Stimulated activated CD4-positive, alpha-beta T cell treated with anti-CD3 and anti-CD28 coated beads, Interleukin-4, amount 100 ng/mL, for 1 hour (primary cell): ENCODE data around the gene ALCAM.
"Not testable (repeated sequence)": the region's sequence is repeated elsewhere in the genome, so short reads cannot be mapped to it uniquely, and the experiment has no call there.

Source experiments
- DNase-seq: peaks from one replicate; pipeline ENCODE4 v3.0.0-alpha.2; 2020

ALCAM gene

DNA sequence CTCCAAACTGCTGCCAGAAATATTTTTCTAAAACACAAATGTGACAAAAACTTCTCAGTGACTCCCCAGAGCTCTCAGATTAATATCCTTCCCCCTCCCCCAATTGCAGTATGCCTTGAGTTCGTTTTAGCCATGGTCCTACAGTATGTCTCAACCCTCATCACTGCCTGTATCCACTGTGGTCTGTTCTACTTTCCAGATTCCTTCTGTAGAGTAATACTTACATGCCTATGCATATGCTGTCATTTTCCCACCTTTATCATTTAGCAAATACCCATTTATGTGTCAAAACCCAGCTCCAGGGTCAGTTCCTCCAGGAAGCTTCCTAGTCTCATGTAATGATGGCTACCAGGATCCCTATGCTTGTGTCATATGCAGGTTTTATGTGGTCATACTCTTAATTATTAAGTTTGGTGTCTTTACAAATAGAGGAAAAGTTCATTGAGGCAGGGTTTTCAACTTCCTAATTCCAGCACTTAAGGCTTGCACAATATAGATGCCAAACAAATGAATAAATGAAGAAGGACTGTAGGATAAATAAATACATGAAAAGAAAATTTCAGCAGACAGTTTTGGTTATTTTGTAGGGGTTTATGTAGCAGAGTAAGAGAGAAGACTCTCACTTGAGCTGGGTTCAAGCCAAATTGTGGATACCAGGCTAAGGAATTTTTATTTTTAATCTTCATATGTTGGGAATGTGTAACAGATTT is 170.8 kb downstream of the ALCAM start:
- no peak for DNase-seq

DNA sequence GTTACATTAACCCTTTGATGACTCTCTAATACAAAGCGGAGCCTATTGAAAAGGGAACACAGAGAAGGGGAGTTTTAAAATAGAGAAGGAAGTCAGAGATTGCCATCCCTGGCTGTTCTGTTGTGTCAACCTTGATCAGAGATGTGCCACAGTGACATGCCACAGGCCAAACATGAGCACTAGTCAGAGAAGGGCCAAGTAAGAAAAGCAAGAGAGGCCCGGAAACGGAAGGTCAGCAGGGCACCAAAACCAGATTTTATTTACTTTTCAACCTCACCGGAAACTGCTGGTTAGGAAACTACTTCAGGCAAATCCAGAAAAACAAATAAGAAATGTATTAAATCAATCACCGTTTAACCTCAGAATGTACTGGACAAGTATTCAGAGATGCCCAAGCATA is 171.8 kb downstream of the ALCAM start:
- no peak for DNase-seq

DNA sequence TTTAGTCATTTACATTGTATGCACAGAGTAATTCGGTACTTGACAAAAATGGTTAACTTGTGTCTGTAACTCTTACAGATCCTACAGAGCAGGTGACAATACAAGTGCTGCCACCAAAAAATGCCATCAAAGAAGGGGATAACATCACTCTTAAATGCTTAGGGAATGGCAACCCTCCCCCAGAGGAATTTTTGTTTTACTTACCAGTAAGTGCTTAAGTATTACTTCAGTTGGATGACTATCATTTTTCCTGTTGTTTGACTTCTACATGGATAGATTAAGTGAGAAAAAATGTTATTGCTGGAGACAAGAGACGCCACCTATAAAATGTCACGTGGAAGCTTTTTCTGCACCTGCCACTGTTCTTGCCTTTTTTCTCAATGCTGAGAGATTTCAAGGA is 173.2 kb downstream of the ALCAM start:
- no peak for DNase-seq

DNA sequence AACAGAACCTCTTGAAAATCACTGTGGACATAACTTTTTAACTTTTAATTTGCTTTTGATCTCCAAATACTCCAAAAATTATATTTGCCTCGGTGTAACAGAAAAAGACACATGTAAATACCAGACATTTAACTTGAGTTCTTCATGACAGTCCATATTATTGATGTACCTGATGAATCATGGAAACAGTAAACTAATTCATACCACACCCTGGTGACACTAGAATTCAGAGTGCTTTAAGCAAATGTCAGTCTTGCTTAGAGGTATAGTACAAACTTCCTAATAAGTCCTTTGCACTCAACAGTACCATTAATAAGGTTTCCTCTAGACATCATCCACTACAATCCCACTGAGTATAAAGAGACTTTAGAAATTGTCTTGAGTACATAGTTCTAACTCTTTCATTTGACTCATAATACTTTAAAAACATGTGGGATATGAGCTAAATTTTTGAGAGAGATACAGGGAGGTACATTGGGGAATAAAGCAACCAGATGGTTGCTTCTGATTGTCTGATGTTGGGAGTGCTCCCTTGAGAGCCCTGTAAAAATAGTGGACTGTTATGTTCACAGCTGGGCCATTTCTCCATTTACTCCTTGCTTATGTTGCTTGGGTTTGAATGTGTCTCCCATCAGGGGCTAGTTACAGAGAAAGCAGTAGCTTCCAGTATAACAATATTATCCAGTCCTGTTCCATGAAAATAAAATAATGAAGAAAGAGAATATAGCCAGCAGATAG is 175.7 kb downstream of the ALCAM start:
- DNase-seq, result no peak

DNA sequence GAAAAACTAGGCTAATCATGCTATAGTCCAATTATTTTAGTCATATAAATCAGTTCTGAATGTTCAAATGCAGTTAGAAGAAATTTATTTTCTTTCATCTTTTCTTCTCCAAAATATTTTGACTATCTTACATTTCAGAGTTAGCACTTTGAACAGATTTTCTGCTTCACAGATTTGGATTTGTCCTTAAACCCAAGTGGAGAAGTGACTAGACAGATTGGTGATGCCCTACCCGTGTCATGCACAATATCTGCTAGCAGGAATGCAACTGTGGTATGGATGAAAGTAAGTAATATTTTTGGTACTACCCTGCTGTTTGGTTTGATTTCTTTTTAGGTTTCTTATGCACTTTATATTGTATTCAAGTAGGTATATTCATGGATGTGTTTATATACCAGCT is 178.3 kb downstream of the ALCAM start:
- no peak for DNase-seq

DNA sequence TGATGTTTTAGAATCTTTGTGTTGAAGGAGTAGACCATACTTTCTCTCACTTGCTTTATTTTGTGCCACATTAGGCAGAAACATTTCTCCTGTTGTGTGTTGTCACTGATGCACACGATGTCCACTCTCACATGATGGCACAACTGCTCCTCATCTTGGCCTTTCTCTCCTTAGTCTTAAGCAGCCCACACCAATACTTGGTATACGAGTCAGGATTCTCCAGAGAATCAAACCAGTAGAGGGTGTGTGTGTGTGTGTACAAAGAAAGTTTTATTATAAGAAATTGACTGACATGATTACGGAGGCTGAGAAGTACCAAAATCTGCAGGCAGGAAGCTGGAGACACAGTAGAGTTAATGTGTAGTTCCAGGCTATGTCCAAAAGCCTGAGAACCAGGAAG is 187.1 kb downstream of the ALCAM start:
- DNase-seq, result no peak

DNA sequence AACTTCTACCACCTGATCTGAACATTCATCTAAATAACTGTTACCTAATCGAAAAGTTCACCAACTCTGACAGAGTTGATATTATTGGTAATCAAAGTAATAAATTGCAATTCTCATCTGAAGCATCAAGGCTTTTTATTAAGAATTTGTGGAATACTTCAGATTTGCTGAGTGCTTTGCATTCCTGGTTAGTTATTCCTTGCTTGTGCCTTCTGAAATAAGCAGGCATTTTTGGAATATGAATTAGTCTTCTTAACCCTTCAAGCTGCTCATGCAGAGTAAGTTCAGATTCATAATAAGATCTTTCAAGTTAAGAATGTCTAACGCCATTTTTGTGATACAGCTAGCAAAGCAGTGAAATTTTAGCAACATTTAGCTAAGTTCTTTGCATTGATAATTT is 188.5 kb downstream of the ALCAM start:
- DNase-seq, result no peak

DNA sequence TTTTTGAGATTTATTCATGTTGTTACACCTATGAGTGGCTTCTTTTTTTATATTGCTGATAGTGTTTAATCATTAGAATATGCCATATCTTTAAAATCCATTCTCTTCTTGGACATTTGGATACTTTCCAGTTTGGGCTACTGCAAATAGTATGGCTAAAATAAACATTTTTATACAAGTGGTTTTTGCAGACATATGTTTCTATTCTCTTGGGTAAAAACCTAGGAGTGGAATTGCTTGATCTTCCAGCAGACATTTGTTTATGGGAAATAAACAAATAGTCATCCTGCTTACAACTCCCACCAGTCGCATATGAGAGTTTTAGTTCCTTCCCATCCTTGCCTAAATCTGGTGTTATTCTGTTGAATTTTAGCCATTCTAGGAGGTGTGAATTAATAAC is 193.1 kb downstream of the ALCAM start:
- DNase-seq, result no peak

DNA sequence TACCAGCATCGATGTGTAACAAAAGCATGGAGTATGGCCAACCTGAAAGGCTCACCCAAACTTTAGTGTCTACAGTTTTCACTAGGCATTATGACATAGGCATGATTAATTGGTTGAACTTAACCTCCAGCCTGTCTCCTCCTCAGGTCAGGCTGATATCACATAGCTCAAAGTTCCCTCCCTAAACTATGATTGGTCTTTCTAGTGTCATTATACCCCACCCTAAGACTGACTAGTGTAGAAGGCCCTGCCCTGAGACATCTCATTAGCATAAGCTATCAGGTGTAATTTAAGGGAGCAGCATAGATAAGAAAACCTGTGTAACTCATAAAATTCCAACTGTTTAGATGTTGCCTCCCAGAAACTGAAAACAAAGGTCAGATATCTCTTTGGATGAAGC is 195.2 kb downstream of the ALCAM start:
- no peak for DNase-seq

DNA sequence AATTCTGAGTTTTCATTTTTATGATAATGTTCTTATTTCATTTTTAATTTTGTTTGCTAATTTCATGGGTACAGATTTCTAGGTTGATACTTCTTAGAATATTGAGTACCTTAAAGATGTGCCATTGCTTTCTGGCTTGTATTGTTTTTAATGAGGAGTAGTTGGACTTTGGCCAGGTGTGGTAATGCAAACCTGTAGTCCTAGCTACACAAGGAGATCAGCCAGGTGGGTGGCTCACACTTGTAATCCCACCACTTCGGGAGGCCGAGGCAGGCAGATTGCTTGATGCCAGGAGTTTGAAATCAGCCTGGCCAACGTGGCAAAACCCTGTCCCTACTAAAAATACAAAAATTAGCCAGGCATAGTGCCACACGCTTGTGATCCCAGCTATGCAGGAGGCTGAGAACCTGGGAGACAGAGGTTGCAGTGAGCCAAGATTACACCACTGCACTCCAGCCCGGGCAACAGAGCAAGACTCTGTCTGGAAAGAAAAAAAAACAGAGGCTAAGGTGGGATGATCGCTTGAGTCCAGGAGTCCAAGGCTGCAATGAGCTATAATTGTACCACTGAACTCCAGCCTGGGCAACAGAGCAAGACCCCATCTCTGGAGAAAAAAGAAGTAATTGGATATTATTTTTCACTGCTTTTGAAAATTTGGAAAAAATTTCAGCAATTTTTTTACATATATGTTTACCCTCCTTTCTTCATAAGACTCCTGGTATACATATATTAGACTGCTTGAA is 198.0 kb downstream of the ALCAM start:
- no peak for DNase-seq

DNA sequence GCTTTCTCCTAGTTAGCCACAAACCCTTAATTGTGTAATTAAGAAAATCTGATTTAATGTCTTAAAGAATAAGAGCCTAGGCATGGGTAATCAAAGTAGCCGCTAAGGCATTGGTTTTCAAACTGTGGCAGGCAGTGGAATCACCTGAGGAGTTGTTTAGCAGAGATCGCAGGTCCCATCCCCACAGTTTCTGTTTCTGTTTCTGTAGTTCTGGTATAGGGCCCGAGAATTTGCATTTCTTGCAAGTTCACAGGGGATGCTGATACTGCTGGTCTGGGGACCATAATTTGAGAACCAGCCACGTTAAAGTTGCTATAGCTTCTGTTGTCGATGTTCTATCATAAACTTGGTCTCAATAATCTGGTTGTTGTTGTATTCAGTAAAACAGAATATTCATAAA is 204.3 kb downstream of the ALCAM start:
- DNase-seq, result no peak

DNA sequence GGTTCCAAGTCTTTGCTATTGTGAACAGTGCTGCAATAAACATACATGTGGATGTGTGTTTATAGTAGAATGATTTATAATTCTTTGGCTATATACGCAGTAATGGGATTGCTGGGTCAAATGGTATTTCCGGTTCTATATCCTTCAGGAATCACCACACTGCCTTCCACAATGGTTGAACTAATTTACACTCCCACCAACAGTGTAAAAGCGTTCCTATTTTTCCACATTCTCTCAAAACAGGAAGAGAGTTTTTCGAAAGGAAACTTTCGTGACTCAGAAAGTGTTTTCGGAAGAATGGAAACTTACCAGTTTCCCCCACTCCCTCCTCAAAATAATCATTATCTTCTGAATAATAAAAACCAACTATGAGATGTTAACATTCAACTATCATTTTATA is 205.8 kb downstream of the ALCAM start:
- no peak for DNase-seq

DNA sequence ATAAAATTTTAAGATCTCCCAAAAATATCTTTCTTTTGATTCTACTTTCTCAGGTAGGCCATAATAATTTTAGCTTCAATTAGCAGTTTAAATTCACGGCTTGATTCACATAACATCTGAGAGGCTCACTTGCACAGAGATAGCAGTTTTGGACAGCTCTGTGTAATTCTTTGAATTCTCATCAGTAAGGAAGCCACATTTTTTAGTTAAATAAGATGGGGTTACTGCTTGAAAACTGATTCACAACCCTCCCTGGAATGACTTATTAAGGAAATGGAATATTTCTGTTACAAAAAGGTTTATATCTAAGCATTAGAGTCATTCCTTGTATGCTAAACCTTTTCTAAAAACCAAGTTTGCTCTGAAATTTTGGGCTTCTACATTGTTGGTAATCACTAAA is 212.7 kb downstream of the ALCAM start:
- no peak for DNase-seq

DNA sequence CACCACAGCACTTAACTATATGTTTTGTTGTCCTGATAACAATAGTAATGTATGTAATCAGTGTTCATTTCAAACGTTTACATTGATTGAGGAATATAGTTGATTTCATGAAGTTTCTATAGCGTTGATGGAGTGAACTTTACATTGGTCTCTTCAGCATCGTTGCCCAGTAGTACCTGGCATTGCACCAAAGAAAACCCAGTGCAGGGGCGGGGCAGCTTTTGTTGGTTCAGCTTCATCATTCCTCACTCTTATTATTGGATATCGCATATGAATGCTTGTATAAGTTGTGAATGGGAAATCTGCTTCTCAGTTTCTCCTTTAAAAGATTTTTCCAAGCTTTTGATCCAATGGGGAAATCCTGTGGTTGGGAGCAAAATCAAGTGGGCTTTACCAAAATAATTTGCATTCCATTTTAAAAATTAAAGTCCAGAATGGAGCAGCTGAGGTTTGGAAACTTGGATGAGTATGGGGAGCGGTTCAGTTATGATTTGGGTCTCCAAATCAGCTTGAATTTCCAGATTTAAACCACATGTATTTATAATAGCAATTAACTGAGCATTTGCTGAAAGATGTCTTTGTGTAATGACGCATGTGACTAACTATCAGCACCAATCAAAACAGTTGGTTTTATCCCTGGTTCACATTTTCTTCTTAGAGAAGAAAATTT is 213.7 kb downstream of the ALCAM start:
- DNase-seq, result no peak

DNA sequence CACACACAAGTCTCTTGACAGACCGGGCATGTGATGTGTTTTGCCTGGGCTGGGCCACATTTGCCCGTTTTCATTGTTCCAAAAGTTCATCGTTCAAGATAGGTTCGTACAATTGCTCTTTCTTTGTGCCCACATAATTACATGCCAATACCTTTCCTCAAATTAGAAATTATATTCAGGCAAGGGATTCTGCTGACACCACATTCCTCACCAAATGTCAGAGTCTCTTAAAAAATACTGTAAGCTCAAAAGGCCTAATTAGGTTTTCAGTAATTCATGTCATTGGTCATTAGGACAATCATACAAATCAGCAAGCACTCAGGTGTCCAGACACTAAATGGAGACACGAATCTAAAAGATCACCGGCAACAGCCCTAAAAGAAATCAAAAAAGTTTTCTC is 215.3 kb downstream of the ALCAM start:
- DNase-seq, result no peak

DNA sequence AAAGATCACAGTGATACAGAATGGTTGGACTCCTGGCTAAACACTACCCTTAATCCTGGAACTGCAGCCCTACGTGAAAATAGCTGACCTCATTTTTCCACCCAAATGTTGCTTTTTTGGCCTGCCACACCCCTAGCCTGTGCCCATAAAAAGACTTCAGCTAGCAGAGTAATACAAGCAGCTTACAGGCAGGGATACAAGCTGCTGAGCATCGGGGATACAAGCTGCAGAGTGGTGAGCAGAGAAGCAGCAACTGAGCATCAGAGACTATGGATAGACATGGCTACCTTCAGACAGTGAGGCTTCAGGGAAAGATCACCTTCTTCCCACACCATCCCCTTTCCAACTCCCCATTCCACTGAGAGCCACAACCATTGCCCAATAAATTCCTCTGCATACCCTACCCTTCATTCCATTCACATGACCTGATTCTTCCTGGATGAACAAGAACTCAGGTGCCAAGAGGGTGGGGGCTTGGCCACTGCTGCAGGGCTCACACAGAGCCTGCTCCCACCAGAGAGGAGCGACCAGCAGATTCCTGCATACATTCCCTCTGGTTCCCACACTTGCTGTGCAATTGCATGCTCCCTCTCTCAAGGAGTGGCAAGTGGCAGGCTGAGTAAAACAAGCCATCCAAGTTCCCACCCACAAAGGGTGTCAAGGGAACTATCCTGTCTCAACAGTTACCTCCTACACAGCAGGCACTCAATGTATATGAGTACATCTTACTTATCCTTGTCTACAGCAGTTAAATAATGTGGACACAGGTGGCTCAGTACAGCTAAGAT is 217.5 kb downstream of the ALCAM start:
- DNase-seq, result no peak

DNA sequence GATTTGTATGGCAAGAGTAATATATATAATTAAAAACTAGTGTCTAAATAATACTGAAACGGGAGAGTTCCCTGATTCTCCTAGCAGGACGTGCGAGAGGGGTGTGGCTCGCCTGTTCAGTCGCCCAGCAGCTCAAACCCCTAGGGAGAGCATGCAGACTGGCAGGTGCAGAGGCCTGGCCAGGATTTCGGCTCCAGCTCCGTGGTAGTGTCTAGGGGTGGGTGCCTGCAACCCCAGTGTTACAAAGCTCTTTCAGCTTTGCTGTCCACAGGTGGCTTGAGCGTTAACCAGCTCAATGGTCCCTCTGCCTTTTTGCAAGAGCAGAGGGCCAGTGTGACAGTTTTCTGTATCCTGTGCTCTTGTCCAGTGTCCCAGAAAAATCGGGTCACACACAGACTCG is 226.6 kb downstream of the ALCAM start:
- no peak for DNase-seq

DNA sequence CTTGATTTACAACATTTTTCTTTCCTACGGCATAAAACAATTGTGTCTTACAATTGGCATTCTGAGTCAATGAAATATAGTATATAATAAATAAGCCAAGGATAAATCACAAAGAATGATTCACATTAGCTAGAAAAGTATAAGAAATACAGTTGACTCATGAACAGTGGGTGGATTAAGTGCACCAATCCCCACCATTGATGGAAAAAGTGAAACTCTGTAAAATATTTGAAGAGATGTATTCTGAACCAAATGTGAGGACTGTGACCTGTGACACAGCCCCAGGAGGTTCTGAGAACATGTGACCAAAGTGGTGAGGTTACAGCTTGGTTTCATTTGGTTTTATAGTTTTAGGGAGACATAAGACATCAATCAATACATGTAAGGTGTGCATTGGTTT is 227.5 kb downstream of the ALCAM start:
- DNase-seq, result no peak

DNA sequence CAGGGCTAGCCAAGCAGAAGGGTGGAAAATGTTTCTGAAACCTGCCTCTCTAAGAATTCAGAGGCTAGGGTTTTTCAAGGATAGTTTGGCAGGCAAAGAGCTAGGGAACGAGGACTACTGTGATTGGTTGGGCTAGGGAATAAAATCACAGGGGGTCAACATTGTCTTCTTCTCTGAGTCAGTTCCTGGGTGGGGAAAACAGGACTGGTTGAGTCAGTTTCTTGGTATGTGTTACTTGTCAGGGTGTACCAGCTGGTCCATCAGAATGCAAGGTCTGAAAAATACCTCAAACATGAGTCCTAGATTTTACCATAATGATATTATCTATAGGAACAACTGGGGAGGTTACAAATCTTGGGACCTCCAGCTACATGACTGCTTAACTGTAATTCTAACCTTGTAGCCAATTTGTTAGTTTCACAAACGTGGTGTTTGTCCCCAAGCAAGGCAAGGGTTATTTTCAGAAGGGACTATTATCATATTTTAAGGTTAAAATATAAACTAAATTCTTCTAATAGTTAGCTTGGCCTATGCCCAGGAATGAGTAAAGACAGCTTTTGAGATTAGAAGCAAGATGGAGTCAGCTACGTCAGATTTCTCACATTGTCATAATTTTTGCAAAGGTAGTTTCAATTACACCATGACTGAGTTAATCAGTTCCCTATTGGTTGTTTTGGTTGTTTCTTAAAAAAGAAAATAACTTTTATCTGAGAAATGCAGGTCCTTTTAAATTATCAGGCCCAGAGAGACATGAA is 231.5 kb downstream of the ALCAM start:
- DNase-seq, result no peak

DNA sequence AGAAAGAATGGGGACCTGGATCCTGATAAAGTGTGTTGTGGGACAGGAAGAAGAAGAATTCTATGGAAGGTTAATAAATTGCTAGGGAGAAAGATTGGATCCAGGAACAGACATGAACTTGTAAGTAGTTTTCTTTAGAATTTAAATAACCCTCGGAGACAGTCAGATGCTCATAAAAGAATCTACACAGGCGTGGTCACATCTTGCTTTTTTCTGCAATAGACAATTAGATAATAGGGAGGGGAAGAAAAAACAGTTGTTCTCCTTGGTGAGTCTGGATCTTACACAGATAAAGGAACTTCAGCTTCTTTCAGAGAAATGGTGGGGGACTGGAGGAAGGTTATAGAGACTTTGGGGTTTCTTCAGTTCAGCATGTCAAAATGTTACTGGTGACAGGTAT is 232.6 kb downstream of the ALCAM start:
- DNase-seq, result no peak

DNA sequence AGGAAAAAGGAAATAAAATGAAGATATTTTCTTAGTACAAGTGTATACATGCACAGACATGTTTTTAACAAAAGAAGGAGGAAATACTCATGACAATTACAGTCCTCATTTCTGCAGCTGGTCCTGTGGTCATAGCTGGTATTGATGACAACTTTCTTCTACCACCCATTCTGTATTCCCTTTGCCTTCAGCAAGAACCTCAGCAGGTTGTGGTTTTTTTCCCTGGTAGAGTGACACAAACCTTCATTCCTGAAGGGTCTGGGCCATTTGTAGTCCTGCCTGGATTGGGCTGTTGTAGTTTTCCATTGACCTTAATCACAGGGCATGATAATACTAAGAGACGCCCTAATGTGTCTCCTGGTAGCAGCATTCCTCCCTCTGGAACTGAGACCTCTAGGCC is 235.0 kb downstream of the ALCAM start:
- DNase-seq, result not testable (repeated sequence)

DNA sequence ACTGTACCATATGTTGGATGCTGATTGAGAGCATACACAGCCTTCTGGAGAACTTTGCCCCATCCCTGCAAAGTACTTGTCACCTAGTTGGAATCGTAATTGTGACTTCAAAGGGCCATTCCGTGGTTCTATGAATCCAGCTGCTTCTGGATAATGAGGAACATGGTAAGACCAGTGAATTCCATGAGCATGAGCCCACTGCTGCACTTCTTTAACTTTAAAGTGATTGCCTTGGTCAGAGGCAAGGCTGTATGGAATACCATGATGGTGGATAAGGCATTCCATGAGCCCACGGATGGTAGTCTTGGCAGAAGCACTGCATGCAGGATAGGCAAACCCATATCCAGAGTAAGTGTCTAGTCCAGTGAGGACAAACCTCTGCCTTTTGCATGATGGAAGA is 235.6 kb downstream of the ALCAM start:
- not testable (repeated sequence) for DNase-seq
